GM21526 (cell line): Measurements from ENCODE around the gene MLYCD.

Source experiments
- ATAC-seq: cut with Tn5 transposase; IDR thresholded peaks from one replicate; pipeline ENCODE4 v1.9.1; 2021; ENCODE audit warnings: moderate library complexity; ENCODE audit not compliant: unreplicated experiment, low FRiP score

Gene MLYCD

DNA sequence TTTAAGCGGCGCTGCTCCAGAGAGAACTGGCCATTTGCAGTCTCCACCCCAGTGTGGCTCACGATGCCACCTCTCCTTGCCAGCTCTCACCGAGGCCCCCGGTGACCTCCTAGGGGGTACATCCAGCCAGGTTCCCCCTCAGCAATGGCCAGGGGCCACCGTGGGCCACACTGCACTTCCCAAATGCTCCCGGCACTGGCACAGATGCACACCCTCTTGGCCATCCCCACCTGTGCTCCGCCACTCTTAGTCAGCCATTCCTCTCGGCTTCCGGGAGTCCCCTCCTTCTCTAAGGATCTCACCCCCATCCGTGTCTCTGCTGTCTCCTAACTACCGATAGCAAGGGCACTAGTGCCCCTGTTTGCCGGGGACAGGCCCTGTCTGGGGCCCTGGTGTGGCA lies 25.8 kb downstream of the MLYCD start:
- ATAC-seq = no peak

DNA sequence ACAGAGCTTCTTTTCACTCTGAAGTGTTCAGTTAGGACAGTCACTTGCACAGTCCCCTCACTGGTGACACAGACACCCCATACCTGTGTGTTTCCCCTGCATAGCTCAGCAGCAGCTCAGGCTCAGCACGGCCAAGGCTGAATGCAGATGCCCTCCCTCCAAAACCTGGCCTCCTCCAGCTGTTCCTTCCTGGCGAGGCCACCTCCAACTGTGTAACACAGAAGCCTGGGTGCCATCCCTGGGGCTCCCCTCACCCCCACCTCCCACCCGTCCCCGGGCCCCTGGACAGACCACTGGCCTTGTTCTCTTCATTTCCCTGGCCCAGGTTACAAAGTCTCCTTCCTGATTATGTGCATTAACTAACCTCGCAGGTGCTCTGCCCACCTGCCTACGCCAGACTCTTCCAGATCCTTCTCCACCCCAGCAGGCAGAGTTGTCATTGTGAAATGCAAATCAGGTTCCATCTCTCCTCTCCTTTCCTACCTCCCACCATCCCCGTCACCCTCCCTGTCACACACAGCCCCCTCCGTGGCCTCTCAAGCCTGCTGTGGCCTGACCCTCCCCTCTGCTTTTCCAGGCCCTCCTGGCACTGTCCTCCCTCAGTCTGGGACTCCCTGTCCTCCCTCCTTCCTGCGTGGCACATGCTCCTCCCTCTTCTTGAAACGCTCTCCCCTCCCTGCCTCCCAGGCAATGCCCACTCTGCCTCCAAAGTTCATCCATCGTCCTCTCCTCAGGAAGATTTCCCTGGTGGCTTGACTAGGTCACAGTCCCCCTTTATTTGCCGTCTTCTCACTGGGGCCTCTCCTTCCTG lies 26.4 kb downstream of the MLYCD start:
- no peak for ATAC-seq

DNA sequence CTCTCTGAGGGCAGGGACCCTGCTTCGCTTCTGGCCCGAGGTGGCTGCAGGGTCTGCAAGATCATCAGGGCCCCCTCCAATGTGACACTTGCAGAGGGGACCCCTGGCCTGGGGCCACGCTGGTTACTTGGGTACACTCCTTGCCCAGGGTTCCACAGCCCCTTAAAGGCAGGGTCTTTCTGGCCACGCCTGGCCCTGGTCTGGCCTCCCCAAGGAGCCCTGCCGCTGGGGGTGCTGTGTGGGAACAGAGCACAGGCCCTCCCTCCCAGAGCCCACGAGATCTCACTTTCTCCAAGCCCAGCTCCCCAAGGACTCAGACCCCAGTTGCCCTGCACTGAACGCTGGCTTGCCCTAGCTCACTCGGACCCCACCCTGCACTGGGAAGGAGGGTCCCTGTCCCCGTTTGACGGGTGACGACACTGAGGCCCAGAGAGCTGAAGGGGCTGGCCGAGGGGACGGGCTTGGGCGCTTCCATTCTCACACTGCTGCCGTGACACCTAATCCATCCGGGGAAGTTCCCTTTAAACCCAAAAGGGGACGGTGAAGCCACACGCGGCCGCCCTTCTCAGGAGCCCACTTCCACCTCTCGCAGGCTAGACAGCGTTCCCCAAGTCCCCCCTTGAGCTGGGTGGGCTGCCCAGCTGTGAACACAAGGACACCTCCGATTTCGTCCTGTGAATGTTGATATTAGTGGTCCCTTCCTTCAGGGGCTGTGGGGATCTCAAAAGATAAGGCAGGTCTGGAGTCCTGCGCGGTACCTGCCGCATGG lies 27.2 kb downstream of the MLYCD start:
- ATAC-seq = no peak

DNA sequence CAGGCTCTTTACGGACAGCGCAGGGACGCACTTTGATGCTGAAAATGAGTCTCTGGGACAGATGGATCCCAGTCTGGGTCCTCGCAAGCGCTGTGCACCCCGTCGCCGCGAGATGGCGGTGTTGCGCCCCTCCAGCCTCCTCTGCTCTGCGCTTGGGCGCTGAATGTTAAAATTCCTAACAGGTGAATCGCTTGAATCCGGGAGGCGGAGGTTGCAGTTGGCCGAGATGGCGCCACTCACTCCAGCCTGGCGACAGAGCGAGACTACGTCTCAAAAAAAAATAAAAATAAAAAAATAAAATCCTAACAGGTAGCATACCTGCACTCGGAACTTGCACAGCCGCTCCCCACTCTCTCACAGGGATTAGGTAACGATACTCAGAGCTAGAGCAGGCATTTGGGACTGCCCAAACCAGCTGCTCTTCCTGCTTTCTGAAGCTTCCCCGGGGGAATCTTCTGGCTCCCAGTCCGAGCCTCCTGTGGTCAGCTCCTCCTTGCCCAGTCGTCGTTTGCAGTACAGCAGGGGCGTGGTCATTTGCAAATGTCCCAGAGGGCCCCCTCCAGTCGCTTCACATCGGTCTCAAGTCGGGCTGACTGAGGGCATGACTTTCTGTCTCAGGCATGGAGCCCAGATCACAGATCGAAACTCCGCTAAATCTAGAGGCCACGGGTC lies 27.9 kb downstream of the MLYCD start:
- ATAC-seq = no peak

DNA sequence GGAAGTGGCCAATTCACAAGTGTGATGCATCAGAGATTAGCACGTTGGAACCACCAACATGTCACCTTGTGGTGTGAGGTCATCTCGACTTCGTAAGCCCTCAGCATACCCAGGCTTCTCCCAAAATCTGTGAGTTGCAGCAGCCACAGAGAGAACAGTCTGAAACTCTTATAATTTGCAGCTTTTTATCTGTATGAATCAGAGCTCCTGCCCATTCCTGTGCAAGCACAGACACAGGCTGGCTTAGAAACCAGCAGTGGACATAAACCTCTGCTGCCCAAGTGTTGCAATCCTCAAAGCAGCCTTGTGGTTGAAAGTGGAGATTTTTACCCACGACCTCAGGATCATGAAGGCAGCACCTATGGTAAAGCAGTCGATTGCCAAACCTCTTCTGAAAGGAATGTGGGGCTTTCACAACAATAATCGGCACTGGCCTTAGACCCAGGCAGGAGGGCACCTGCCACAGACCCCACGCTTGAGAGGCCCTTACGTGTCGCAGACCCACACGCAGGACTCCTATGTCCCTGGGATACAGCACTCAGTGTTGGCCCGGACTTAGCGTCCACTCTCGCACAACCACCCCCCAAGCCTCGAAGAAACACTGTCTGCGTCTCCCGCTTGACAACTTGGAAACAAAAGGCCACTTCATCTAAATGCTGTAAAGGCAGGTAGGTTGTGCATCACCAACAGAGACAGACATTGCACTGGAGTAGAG lies 29.6 kb downstream of the MLYCD start:
- no peak for ATAC-seq

DNA sequence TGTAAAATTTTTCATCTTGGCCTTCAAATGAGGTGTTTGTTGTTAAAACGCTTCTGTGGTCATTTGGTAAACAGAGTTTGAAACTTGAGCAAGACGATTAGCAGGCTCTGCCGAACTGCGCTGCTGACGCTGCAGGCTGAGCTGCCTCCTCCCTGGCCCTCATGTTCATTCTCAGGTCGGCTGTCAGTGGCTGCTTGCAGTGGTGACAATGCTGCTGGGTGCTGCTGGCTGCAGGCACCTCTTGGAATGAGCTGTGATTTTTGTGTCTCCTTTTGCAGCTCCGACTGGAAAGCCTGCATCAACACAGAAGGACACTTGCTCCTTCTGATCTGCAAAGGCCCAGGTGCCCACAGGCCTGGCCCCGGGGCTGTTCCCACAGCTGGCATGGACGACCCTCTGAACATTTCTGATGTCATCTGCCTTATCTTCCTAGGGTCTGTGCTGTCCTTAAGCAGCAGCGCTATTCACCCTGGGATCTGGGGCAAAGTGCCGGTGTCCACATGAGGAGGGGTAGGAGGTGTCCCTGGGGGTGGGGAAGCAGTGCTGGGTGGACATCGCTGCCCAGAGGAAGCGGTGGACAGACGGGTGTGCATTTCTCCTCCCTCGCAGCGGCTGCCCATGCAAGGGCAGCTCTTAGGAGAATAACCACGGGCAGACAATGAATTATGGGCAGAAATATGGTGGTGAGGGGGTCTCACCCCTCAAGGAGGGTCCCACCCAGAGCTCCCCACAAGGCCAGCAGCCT lies 31.1 kb downstream of the MLYCD start:
- ATAC-seq = no peak

DNA sequence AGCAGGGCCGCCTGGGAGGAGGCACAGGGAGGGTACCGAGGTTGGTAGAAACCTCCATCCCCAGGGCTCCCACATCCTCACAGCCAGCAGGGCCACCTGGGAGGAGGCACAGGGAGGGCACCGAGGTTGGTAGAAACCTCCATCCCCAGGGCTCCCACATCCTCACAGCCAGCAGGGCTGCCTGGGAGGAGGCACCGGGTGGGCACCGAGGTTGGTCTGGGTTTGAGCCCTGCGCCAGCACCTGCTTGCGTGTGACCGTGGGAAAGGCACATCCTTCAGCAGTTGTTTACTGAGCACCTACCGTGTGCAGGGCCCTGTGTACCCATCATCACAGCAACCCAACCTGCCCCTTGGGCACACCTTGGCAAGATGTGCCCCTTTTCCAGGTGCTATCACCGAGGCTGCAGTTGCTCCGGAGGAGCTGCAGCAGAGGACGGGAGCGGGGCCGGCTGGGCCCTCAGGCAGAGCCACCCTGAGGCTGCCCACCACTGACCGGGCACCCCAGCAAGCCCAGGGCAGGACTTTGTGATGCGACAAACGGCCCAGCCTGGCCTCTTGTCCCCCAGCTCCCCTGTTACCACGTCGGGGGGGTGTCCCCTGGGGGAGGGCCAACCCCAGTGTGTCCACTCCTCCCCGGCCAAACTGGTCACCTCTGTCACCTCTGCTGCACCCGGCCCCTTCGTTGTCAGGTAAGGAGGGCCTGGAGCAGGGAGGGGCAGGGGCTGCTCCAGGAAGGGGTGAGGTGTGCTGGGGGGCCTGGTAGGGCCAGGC lies 32.0 kb downstream of the MLYCD start:
- no peak for ATAC-seq

DNA sequence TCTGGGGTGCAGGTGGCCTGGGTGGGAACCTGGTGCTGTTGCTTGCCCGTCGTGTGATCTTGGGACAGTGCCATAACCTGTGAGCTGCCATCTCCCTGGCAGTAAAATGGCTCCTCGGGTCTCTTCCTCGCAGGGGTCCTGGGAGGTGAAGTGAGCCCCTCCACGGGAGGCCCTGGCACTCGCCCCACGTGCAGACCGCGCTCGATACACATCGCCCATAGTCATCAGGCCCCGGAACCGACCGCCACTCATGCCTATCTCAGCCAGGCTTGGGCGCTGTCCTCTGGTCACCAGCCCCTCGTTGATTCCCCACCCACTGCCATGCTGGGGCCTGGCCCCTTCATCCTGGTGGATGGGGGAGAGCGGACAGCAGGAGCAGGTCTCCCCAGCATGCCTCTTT lies 32.6 kb downstream of the MLYCD start:
- ATAC-seq = no peak

DNA sequence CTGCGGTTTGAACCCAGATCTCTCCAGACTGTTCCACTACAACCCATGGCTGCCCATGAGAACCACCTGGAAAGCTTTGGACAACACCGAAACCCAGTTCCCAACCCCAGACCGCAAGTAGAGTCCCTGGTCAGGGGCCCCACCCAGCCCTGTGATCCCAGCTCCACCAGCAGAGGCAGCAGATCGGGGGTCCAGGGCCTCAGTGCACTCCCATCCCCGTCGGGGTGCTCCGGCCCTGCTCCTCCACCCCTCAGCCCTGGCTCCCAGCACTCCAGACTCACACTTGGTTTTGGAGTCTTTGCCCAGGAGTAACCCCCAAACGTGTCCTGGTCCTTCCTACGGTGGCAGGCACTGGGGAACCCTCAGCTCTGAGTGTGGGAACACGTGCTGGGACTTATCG lies 33.4 kb downstream of the MLYCD start:
- no peak for ATAC-seq

DNA sequence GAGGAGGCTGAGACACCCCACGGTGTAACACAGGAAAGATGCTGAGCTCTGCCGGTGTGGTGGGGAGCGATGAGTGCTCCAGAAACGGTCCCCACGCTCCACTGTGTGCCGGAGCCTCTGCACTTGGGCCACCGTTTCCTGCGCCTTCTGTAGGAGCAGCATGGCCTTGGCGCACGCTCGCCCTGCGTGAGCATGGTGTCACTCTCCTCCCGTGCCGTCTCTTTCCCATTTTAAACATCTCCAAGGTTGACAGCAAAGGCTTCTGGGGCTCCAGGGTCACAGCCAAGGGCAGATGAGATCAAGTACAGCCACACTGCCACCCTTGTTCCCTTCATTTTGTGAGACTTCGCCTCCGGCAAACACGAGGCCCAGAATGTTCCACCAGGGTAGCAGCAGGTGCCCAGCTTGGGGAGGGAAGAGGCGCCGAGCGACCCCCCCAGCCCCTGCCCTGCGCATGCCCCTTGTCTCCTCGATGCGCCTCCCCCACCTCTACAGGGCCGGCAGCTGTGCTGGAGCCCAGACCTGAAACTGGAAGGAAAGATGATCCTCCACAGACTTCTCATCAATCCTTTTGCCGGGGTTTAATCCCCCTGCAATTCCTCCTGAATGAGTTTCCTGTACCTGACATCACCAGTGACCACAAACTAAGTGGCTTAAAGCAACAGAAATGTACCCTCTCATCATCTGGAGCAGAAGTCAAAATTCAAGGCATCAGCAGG lies 34.2 kb downstream of the MLYCD start:
- no peak for ATAC-seq

DNA sequence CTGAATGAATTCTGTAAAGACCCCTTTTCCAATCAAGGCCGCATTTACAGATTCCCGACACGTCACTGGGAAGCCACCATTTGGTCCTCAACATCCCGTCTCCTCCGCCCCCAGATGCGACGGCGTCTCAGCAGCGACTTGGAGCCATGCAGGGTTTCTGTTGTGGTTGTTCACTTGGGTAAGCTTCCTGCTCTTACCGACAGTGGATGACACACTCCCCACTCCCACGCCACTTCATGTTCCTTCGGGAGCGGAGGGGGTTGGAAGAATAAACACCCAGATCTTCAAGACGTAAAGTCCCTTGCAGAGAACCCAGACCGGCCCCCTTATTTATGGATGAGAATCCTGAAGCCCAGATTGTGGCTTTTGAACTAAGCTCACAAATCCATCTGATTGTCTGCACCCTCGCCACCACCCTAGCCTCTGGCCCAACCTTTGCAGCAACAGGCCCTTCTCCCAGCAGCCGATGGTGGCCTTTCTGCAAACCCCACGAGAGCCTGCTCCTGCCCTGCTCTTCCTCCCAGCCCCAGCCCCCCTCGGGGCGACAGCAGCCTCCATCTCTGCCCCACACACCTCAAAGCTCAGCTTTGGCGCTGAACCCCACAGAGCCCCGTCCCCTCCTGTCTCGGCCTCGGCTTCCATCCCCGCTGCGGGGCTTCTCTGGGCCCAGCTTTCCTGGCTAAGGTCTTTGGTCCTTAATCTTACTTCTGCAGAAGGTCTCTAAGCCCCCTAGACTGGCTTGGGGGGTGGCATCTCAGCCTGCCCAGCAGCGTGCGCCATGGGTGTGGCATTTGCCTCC lies 35.2 kb downstream of the MLYCD start:
- no peak for ATAC-seq

DNA sequence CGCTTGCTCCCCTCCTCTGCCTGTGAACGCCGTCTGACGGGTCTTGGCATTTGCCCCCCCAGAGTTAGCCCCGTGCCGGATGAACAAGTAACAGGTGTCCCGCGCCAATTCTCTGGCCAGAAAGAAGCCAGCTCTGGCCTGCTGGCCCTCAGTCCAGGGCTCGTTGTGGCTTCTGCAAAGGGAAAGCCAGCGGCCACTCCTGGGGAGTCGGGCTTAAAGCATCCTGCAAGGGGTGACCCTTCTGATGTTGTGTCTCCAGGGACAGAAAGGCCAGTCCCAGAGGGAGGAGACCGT lies 35.7 kb downstream of the MLYCD start:
- ATAC-seq = no peak

DNA sequence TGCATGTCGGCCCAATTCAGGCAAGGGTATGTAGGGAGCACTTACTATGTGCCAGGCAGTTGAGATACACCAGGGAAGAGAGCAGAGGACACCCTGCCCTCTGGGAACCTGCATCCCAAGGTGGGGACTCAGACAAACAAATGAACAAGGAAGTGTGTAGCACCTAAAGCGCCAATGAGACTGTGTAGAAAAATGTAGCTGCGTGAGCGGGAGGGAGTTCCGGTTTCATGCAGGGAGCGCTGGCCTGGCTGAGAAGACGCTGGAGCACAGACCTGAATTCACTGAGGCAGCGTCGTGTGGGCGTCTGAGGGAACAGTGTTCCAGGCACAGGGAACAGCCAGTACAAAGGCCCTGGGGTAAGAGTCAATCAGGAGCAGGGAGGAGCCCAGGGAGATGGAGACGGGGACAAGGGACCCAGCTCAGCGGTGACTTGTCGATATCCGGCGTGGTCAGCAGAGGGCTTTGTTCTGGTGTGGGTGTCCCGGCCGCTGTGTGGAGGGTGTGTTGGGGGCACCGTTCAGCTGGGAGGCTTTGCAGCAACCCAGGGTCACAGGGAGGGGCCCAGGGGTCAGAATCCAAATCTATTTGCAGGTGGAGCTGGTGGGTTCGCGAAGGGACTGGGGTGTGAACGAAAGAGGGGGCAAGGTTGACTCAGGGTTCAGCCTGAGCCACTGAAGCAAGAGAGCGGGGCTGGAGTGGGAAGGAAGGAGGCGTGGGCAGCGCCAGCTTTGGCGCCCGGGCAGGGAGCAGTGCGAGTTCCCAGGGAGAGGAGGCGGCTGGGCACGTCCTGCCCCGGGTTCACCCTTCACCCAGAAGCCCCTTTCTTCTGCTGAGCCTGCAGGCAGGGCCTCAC lies 36.3 kb downstream of the MLYCD start:
- ATAC-seq = no peak

DNA sequence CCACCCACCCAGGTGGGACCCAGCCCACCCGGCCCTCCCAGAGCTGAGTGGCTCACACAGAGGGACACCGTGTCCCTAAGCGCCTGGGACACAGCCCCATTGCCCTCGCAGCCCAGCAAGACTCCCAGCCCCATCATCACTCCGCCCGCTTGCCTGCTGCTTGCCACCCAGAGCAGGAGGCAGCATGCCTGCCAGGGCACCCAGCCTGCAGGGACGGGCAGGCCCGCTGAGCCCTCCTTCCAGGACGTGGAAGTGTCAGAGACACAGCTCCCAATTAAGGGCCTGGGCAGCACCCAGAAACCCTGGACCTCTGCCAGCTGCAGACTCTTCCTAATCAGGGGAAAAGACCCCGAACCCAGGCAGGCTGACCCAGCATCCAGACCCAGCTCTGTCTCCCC lies 36.9 kb downstream of the MLYCD start:
- ATAC-seq = no peak

DNA sequence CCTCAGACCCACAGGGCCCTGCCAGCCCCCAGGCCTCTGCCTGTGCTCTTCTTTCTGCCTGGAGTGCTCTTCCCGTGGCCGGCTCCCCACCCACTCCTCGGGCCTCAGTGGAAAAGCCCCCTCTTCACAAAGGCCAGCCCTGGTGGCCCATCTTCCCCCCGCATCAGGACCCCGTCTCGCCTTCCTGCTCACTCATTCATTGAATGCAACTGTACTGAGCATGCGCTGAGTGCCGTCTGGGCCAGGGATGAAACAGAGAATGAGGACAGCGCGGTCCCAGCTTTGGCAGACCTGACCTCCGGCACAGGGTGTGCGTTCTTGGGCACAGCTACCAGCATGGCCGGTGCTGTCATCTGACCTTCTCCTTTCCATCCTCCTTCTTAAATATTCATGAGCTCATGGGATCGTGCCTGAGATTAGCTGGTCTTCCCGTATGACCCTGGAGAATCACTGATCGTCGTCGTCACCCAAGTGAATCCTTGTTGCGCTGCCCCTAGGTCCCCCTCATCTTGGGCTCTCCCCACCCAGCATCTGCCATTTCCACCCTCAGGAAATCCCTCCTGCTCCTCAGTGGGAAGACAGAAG lies 37.8 kb downstream of the MLYCD start:
- ATAC-seq = no peak

DNA sequence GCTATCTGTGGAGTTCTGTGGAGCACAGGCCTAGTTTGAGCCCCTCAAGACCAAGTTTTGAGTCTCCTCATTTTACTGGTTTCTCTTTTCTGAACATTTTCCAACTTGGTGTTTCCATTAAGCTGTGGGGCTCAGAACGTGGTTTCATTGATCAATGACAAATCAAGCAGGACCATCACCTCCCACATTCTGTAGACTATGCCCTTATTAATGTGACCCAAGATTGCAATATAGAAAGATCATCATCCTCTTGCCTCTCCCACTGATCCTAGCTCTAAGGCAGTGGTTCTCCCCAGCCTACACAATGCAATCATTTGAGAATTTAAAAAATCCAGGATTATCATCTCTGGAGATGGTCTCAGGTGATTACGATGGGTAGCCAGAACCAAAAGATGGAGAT lies 38.4 kb downstream of the MLYCD start:
- no peak for ATAC-seq
